Thyroid gland (tissue), 4 donors: ENCODE data around the gene METTL6. TPM values are rescaled to one million over a fixed set of nuclear protein-coding genes. Genes with fewer than 3 reads are reported as not detected.

ENCODE experiments used
- DNase-seq, 2 donors: peaks; one replicate each; pipeline ENCODE4 v3.0.0-alpha.2; 2019
- H3K27ac ChIP-seq, 3 donors: fragments of 200-600 bp; sonication (generic); 1 replicate in 2 of 3; 2 replicates in 1 of 3; pipeline ENCODE4 v1.5.1; 2016 to 2019; ENCODE audit warnings: mild to moderate bottlenecking in 1 of 3, moderate library complexity in 1 of 3
- H3K27me3 ChIP-seq: fragments of 200-600 bp; sonication (generic); one replicate; pipeline ENCODE4 v1.5.1; 2019
- H3K36me3 ChIP-seq, 2 donors: fragments of 200-600 bp; sonication (generic); one replicate each; pipeline ENCODE4 v1.5.1; 2016 to 2019
- H3K4me1 ChIP-seq, 2 donors: fragments of 200-600 bp; sonication (generic); one replicate each; pipeline ENCODE4 v1.5.1; 2017 to 2019
- H3K4me3 ChIP-seq, 3 donors: fragments of 200-600 bp; sonication (generic); replicated peaks in 1 of 3; 1 replicate in 2 of 3; 2 replicates in 1 of 3; pipeline ENCODE4 v1.5.1; 2016; ENCODE audit warnings: mild to moderate bottlenecking in 1 of 3
- H3K9me3 ChIP-seq: fragments of 200-600 bp; sonication (generic); one replicate; pipeline ENCODE4 v1.5.1; 2017
- CTCF ChIP-seq, 6 experiments: fragments of 200-600 bp in 3 of 6; fragments of 450-650 bp in 3 of 6; sonication (generic) in 3 of 6; IDR thresholded peaks; one replicate each; pipeline ENCODE4 v1.5.1; 2016 to 2019; ENCODE audit warnings: antibody characterized with exemption in 6 of 6, mild to moderate bottlenecking in 2 of 6, inconsistent platforms in 1 of 6, moderate library complexity in 1 of 6
- POLR2A ChIP-seq, 2 donors: fragments of 450-650 bp; IDR thresholded peaks; one replicate each; pipeline ENCODE4 v1.6.1; 2017; ENCODE audit warnings: antibody characterized with exemption in 2 of 2, mild to moderate bottlenecking in 2 of 2, moderate library complexity in 1 of 2
- WGBS, 2 donors: methylation state at CpG; one replicate each; pipeline ENCODE4 v1.1.5; 2017; 5-methylcytosine and 5-hydroxymethylcytosine counted together
- intact Hi-C: fragments of 100-400 bp; cut with DNase I; formaldehyde crosslinking; loops from one replicate; pipeline ENCODE4 v1.15.1; 2023
- small RNA-seq: library from RNA; depleted of rRNA; stranded (forward); fragments of <200 nt; gene quantifications from one replicate; pipeline ENCODE3, GENCODE V24; 2016
- total RNA-seq, 4 donors: library from RNA; depleted of rRNA; stranded (reverse); fragments of >200 nt; gene quantifications; one replicate each; pipeline ENCODE4 v1.2.3, GENCODE V29; 2016

Gene METTL6
- total RNA-seq, 4 donors from 2014 or later: 20.2 to 20.8 (median 20.5) TPM

- Histone ChIP-seq H3K27me3 (no peaks in the 10 kb centered on the region), H3K27ac (peak overlapping the region; percentile 11 to 70 (median 46)), H3K4me1 (peaks cover 11 to 26% of the 10 kb centered on the region in 2 donors), H3K9me3 (no peaks in the 10 kb centered on the region), H3K4me3 (no peak overlapping the region), H3K36me3 (no peaks in the 10 kb centered on the region)
- DNase-seq: no peak
- TF ChIP-seq POLR2A (IDR thresholded peaks at IDR 0.05): no peak
- TF ChIP-seq CTCF (IDR thresholded peaks at IDR 0.05): no peak
- intact Hi-C loops: no loop called here
- 50 to 52% methylated on average over 1 of the region's 1 CpG for WGBS, 2 donors
These were observed 66.4 kb downstream of the METTL6 start for GRCh38 chr3:15360788-15361493.

Small RNAs within 50 kb of the gene (small RNA-seq; reads per million reads assigned to genes)
- gene HMGN2P7 (not detected), gene RNU6-1024P (not detected)

Other genes starting within 250 kb of the METTL6 start
- 100 to 1,000 TPM in 3 of 4 donors, 10 to 100 TPM in 1; 87.8 to 147 (median 116) TPM for gene CAPN7, start 221.3 kb downstream of the METTL6 start, total RNA-seq
- 10 to 100 TPM; 60.2 to 90.4 (median 82.0) TPM for gene SH3BP5, start 95.0 kb downstream of the METTL6 start, total RNA-seq
- 10 to 100 TPM; 15.2 to 24.7 (median 22.3) TPM for gene EAF1, start 54 bp upstream of the METTL6 start, total RNA-seq
- gene COLQ, start 94.2 kb upstream of the METTL6 start, total RNA-seq: 1 to 10 TPM in 3 of 4 donors, under 1 TPM in 1; 0.81 to 3.1 (median 2.8) TPM
- gene HACL1, start 174.0 kb upstream of the METTL6 start, total RNA-seq: 10 to 100 TPM; 24.2 to 45.0 (median 37.7) TPM
- gene BTD, start 174.2 kb upstream of the METTL6 start, total RNA-seq: 10 to 100 TPM; 46.8 to 74.9 (median 56.5) TPM